Measurements from ENCODE around the gene TTLL12. TPM values are rescaled to one million over a fixed set of nuclear protein-coding genes. Genes with fewer than 3 reads are reported as not detected.

The TTLL12 gene
- polyA plus RNA-seq, 1 experiment: 12.6 TPM

- TF ChIP-seq CTCF (IDR thresholded peaks at IDR 0.05; ENCODE audit: insufficient read depth, low read depth, low read length): no peak
- POLR2A ChIA-PET: no interaction called here
- CTCF ChIA-PET: interaction anchor here (0.6 to 2.3 kb wide), 2 partner anchors 10 to 139 kb away, joined by 3 to 9 read pairs; no protein-coding TSS in a partner anchor
These were observed 59.6 kb downstream of the TTLL12 start for GRCh38 chr22:43127166-43127908.

GRCh38 chr22:43126501-43127165 is 60.3 kb downstream of the TTLL12 start:
- POLR2A ChIA-PET: interaction anchor here (0.6 kb wide), 1 partner anchor 252 kb away, joined by 3 read pairs; no protein-coding TSS in a partner anchor
- TF ChIP-seq CTCF (IDR thresholded peaks at IDR 0.05; ENCODE audit: insufficient read depth, low read depth, low read length): no peak
- Histone ChIP-seq H3K4me3 (ENCODE audit: low read depth, low read length) (no peak overlapping the region), H3K27me3 (ENCODE audit: control insufficient read depth, insufficient read depth, low read length) (no peaks in the 10 kb centered on the region), H3K36me3 (ENCODE audit: control insufficient read depth, insufficient read depth, low read length) (no peaks in the 10 kb centered on the region)
- peak; percentile 35 for DNase-seq (ENCODE audit: low read depth)
- CTCF ChIA-PET: interaction anchor here (0.6 to 2.3 kb wide), 2 partner anchors 10 to 93 kb away, joined by 3 to 9 read pairs; no protein-coding TSS in a partner anchor

More at GRCh38 chr22:43127166-43127908, 59.6 kb downstream of the TTLL12 start:
- Histone ChIP-seq H3K4me3 (ENCODE audit: low read depth, low read length) (no peak overlapping the region), H3K27me3 (ENCODE audit: control insufficient read depth, insufficient read depth, low read length) (no peaks in the 10 kb centered on the region), H3K36me3 (ENCODE audit: control insufficient read depth, insufficient read depth, low read length) (no peaks in the 10 kb centered on the region)
- no peak for DNase-seq (ENCODE audit: low read depth)

GRCh38 chr22:43118953-43119458 is 67.9 kb downstream of the TTLL12 start:
- ChIA-PET POLR2A (no interaction called here), CTCF (no interaction called here)
- no peaks in the 10 kb centered on the region for H3K36me3 ChIP-seq (ENCODE audit: control insufficient read depth, insufficient read depth, low read length)
- H3K27me3 ChIP-seq (ENCODE audit: control insufficient read depth, insufficient read depth, low read length): peaks cover 8% of the 10 kb centered on the region
- no peak for DNase-seq (ENCODE audit: low read depth)
- no peak for TF ChIP-seq CTCF (IDR thresholded peaks at IDR 0.05; ENCODE audit: insufficient read depth, low read depth, low read length)
- H3K4me3 ChIP-seq (ENCODE audit: low read depth, low read length): no peak overlapping the region

GRCh38 chr22:43118024-43118849 is 68.7 kb downstream of the TTLL12 start:
- no peak overlapping the region for H3K4me3 ChIP-seq (ENCODE audit: low read depth, low read length)
- no peak for TF ChIP-seq CTCF (IDR thresholded peaks at IDR 0.05; ENCODE audit: insufficient read depth, low read depth, low read length)
- H3K36me3 ChIP-seq (ENCODE audit: control insufficient read depth, insufficient read depth, low read length): no peaks in the 10 kb centered on the region
- POLR2A ChIA-PET: no interaction called here
- H3K27me3 ChIP-seq (ENCODE audit: control insufficient read depth, insufficient read depth, low read length): peaks cover 13% of the 10 kb centered on the region
- no peak for DNase-seq (ENCODE audit: low read depth)
- CTCF ChIA-PET: interaction anchor here (0.7 kb wide), 1 partner anchor 17 kb away, joined by 3 read pairs; no protein-coding TSS in a partner anchor
